Measurements from ENCODE around the gene NGLY1. TPM values are rescaled to one million over a fixed set of nuclear protein-coding genes. Genes with fewer than 3 reads are reported as not detected.

NGLY1 gene
- total RNA-seq, 1 experiment from 2014 or later: 29.4 TPM

Other genes with a start within 250 kb of the NGLY1 start
- gene TOP2B, start 118.5 kb downstream of the NGLY1 start, total RNA-seq (2021; ENCODE audit: unreplicated experiment): 101 TPM
- gene OXSM, start 6.6 kb upstream of the NGLY1 start, total RNA-seq (2021; ENCODE audit: unreplicated experiment): 17.7 TPM